ENCODE results near the gene HIF1A. TPM values are rescaled to one million over a fixed set of nuclear protein-coding genes. Genes with fewer than 3 reads are reported as not detected.

Gene HIF1A
- total and polyA plus RNA-seq, 11 donors = 12.8 to 157 (median 72.8) TPM

- WGBS, 4 donors = 77 to 79% (median 77%) methylated on average over 7 of the region's 7 CpGs
- TF ChIP-seq CTCF (IDR thresholded peaks at IDR 0.05) = no peak
- no peak for TF ChIP-seq POLR2A (IDR thresholded peaks at IDR 0.05)
- H3K36me3 ChIP-seq = no peaks in the 10 kb centered on the region
- ATAC-seq (no peak), DNase-seq (no peak)
- intact Hi-C loops (cut with DNase I) = no loop called here
- H3K27ac ChIP-seq = no peak overlapping the region
- no peaks in the 10 kb centered on the region for H3K27me3 ChIP-seq
- peaks cover 2 to 97% (median 42%) of the 10 kb centered on the region in 12 donors for H3K4me1 ChIP-seq
- H3K9me3 ChIP-seq = no peaks in the 10 kb centered on the region
- no peak overlapping the region for H3K4me3 ChIP-seq
Measured at GRCh38 chr14:61701946-61702345, 6.6 kb downstream of the HIF1A start.

- DNase-seq (no peak), ATAC-seq (peak in 1 of 4 donors; percentile 29)
- H3K4me3 ChIP-seq = no peak overlapping the region
- TF ChIP-seq CTCF (IDR thresholded peaks at IDR 0.05) = no peak
- TF ChIP-seq POLR2A (IDR thresholded peaks at IDR 0.05) = no peak
- peak overlapping the region in 1 of 12 donors; percentile 8 for H3K27ac ChIP-seq
- H3K4me1 ChIP-seq = peaks cover 2 to 82% (median 27%) of the 10 kb centered on the region in 12 donors
- intact Hi-C loops (cut with DNase I) = no loop called here
- no peaks in the 10 kb centered on the region for H3K36me3 ChIP-seq
- peaks cover 0 to 4% (median 0%) of the 10 kb centered on the region in 12 donors for H3K9me3 ChIP-seq
- no peaks in the 10 kb centered on the region for H3K27me3 ChIP-seq
- 48 to 51% (median 49%) methylated on average over 3 of the region's 3 CpGs for WGBS, 4 donors
Measured at GRCh38 chr14:61703342-61704129, 8.2 kb downstream of the HIF1A start.

GRCh38 chr14:61704554-61704953 is 9.2 kb downstream of the HIF1A start:
- no peak for ATAC-seq
- H3K4me1 ChIP-seq = peaks cover 2 to 78% (median 23%) of the 10 kb centered on the region in 12 donors

More at GRCh38 chr14:61704554-61704953, 9.2 kb downstream of the HIF1A start:
- no peak for TF ChIP-seq POLR2A (IDR thresholded peaks at IDR 0.05)
- TF ChIP-seq CTCF (IDR thresholded peaks at IDR 0.05) = no peak
- intact Hi-C loops (cut with DNase I) = no loop called here
- Histone ChIP-seq H3K27ac (no peak overlapping the region), H3K9me3 (peaks cover 0 to 8% (median 0%) of the 10 kb centered on the region in 12 donors), H3K4me3 (no peak overlapping the region), H3K36me3 (no peaks in the 10 kb centered on the region), H3K27me3 (no peaks in the 10 kb centered on the region)
- 82 to 90% (median 86%) methylated on average over 3 of the region's 3 CpGs for WGBS, 4 donors
- DNase-seq = no peak

Measured in heart left ventricle (tissue), 16 donors.